ENCODE results near the gene RIMBP2. TPM values are rescaled to one million over a fixed set of nuclear protein-coding genes. Genes with fewer than 3 reads are reported as not detected.

The RIMBP2 gene
- total RNA-seq (2022) (not detected in 2 replicates), Bru-seq, nascent RNA (percentile 10 among the genes with signal in this experiment), BruChase-seq, experiment 1, labeled RNA remaining after a 2-hour chase (percentile 11 among the genes with signal in this experiment), BruChase-seq, experiment 2, labeled RNA remaining after a 6-hour chase (percentile 11 among the genes with signal in this experiment)
- long read RNA-seq, result 0 reads

DNA sequence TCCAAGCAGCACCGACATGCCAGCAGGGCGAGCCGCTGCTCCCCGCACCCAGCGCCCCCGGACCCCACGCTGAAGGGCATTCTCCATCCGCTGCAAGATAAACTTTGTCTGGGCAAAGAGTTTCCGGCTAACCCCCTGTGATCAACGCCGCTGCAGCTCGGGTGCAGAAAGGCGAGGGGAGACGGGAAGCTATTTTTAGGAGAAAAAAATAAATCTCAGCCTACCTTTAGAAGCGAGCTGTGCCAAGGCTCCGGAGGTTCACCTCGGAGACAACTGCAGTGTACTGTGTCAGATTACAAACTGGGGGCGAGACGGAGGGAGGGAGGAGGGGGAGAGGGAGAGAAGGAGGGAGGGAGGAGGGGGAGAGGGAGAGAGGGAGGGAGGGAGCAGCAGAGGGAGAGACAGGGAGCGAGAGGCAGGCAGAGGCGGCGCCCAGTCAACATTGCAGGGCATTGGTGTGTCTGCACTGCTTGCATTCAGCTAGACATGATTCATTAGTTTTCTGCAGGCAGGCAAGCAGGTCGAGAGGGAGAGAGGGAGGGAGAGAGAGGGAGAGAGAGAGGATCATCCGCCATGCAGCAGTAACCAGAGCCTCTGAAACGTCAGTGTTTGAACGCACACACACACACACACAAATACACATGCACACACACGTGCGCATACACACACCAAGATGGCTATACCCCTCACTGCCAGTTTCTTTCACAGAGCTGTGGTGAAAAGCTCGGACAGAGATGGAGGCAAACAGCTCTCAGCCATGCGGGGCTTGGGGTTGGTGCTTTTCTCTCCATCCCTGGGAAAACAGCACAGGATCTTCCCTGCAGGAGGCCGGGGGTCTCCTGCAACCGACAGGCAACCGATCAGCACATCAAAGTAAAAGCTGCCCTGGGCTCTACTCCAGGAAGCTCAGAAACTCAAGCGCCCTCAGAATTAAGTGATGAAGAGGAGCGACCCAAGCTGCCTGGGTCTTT is at the start of gene RIMBP2:
RIMBP2 (minus strand) TSS at position 302 of the 971 bp plus-strand sequence. CDS start 237,286 bp downstream, outside the sequence.
- intact Hi-C loops (cut with micrococcal nuclease; ENCODE audit: unreplicated experiment), result no loop called here
- no peaks in the 10 kb centered on the region for H3K4me1 Mint-ChIP-seq (ENCODE audit: low read depth, unreplicated experiment)
- no peak within 1 kb of the TSS for H3K4me3 ChIP-seq (ENCODE audit: low read depth, low read length)
- no peaks in the 10 kb centered on the region for H3K27me3 ChIP-seq (replicated peaks; ENCODE audit: control insufficient read depth, insufficient read depth, low read length)
- peaks cover 17% of the 10 kb centered on the region for H3K27me3 Mint-ChIP-seq (ENCODE audit: insufficient read depth, unreplicated experiment)
- no TSS peak for BruUV-seq (replicated peaks)
- H3K4me3 Mint-ChIP-seq (ENCODE audit: unreplicated experiment), result no peak within 1 kb of the TSS
- CTCF ChIA-PET, result no interaction called here
- H3K9me3 Mint-ChIP-seq (ENCODE audit: unreplicated experiment), result no peaks in the 10 kb centered on the region
- POLR2A ChIA-PET, result no interaction called here
- H3K27ac Mint-ChIP-seq (ENCODE audit: unreplicated experiment), result no peak within 1 kb of the TSS
- 0 out of 2 replicates have a peak, but pooled peaks cover 3% of the 10 kb centered on the region for H3K9me3 ChIP-seq
- no peak for DNase-seq
- no peaks in the 10 kb centered on the region for H3K36me3 Mint-ChIP-seq (ENCODE audit: insufficient read depth, unreplicated experiment)
- TF ChIP-seq, protein P1, sequence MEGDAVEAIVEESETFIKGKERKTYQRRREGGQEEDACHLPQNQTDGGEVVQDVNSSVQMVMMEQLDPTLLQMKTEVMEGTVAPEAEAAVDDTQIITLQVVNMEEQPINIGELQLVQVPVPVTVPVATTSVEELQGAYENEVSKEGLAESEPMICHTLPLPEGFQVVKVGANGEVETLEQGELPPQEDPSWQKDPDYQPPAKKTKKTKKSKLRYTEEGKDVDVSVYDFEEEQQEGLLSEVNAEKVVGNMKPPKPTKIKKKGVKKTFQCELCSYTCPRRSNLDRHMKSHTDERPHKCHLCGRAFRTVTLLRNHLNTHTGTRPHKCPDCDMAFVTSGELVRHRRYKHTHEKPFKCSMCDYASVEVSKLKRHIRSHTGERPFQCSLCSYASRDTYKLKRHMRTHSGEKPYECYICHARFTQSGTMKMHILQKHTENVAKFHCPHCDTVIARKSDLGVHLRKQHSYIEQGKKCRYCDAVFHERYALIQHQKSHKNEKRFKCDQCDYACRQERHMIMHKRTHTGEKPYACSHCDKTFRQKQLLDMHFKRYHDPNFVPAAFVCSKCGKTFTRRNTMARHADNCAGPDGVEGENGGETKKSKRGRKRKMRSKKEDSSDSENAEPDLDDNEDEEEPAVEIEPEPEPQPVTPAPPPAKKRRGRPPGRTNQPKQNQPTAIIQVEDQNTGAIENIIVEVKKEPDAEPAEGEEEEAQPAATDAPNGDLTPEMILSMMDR (IDR thresholded peaks at IDR 0.05; ENCODE audit: insufficient read depth in 1 of 2, low read depth in 1 of 2, low read length in 1 of 2, severe bottlenecking in 1 of 2, unreplicated experiment in 1 of 2), result no peak
- no peaks in the 10 kb centered on the region for H3K36me3 ChIP-seq (ENCODE audit: control insufficient read depth, insufficient read depth, low read length)
- no peaks in the 10 kb centered on the region for H3K4me1 ChIP-seq

DNA sequence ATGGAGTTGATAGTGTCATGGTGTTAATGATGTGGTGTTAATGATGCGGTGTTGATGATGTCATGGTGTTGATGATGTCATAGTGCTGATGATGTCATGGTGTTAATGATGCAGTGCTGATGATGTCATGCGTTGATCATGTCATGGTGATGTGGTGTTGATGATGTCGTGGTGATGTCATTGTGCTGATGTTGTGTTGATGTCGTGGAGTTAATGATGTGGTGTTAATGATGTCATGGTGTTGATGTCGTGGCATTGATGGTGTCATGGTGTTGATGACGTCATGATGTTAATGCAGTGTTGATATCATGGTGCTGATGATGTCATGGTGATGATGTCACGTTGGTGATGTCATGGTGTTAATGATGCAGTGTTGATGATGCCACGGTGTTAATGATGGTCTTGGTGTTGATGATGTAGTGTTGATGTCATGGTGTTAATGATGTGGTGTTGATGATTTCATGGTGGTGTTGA is 49.1 kb upstream of the RIMBP2 start:
- BruUV-seq (replicated peaks), result no TSS peak
- H3K4me1 Mint-ChIP-seq (ENCODE audit: low read depth, unreplicated experiment), result no peaks in the 10 kb centered on the region
- Histone ChIP-seq H3K36me3 (ENCODE audit: control insufficient read depth, insufficient read depth, low read length) (no peaks in the 10 kb centered on the region), H3K4me3 (ENCODE audit: low read depth, low read length) (no peak overlapping the region), H3K27me3 (replicated peaks; ENCODE audit: control insufficient read depth, insufficient read depth, low read length) (no peaks in the 10 kb centered on the region; the same call in 1 of the 2 replicates), H3K9me3 (peaks cover 12% of the 10 kb centered on the region), H3K4me1 (peaks cover 5% of the 10 kb centered on the region; the same call in 1 of the 2 replicates)
- peaks cover 8% of the 10 kb centered on the region for H3K27me3 Mint-ChIP-seq (ENCODE audit: insufficient read depth, unreplicated experiment)
- ChIA-PET CTCF (no interaction called here), POLR2A (no interaction called here)
- H3K9me3 Mint-ChIP-seq (ENCODE audit: unreplicated experiment), result no peaks in the 10 kb centered on the region
- DNase-seq, result peak in 1 of 2 experiments; percentile 10
- intact Hi-C loops (cut with micrococcal nuclease; ENCODE audit: unreplicated experiment), result no loop called here
- peaks cover 4% of the 10 kb centered on the region for H3K36me3 Mint-ChIP-seq (ENCODE audit: insufficient read depth, unreplicated experiment)
- H3K4me3 Mint-ChIP-seq (ENCODE audit: unreplicated experiment), result no peak overlapping the region
- TF ChIP-seq, protein P1 (IDR thresholded peaks at IDR 0.05; ENCODE audit: insufficient read depth in 1 of 2, low read depth in 1 of 2, low read length in 1 of 2, severe bottlenecking in 1 of 2, unreplicated experiment in 1 of 2), result no peak
- no peak overlapping the region for H3K27ac Mint-ChIP-seq (ENCODE audit: unreplicated experiment)

GRCh38 chr12:130764475-130765185 is 48.5 kb upstream of the RIMBP2 start:
- Histone ChIP-seq H3K36me3 (ENCODE audit: control insufficient read depth, insufficient read depth, low read length) (no peaks in the 10 kb centered on the region), H3K4me3 (ENCODE audit: low read depth, low read length) (no peak overlapping the region), H3K4me1 (peaks cover 5% of the 10 kb centered on the region; the same call in 1 of the 2 replicates), H3K9me3 (peaks cover 12% of the 10 kb centered on the region), H3K27me3 (replicated peaks; ENCODE audit: control insufficient read depth, insufficient read depth, low read length) (no peaks in the 10 kb centered on the region; the same call in 1 of the 2 replicates)
- DNase-seq, result peak; percentile 54 to 63
- TF ChIP-seq, protein P1 (IDR thresholded peaks at IDR 0.05; ENCODE audit: insufficient read depth in 1 of 2, low read depth in 1 of 2, low read length in 1 of 2, severe bottlenecking in 1 of 2, unreplicated experiment in 1 of 2), result no peak
- H3K36me3 Mint-ChIP-seq (ENCODE audit: insufficient read depth, unreplicated experiment), result peaks cover 4% of the 10 kb centered on the region
- H3K9me3 Mint-ChIP-seq (ENCODE audit: unreplicated experiment), result no peaks in the 10 kb centered on the region
- H3K4me3 Mint-ChIP-seq (ENCODE audit: unreplicated experiment), result no peak overlapping the region
- H3K4me1 Mint-ChIP-seq (ENCODE audit: low read depth, unreplicated experiment), result no peaks in the 10 kb centered on the region
- intact Hi-C loops (cut with micrococcal nuclease; ENCODE audit: unreplicated experiment), result no loop called here
- BruUV-seq (replicated peaks), result no TSS peak
- POLR2A ChIA-PET, result no interaction called here
- peaks cover 8% of the 10 kb centered on the region for H3K27me3 Mint-ChIP-seq (ENCODE audit: insufficient read depth, unreplicated experiment)
- no peak overlapping the region for H3K27ac Mint-ChIP-seq (ENCODE audit: unreplicated experiment)
- CTCF ChIA-PET, result no interaction called here

Measured in Caco-2 (cell line).